Right lobe of liver (tissue), 5 donors: Measurements from ENCODE around the gene MPP2. TPM values are rescaled to one million over a fixed set of nuclear protein-coding genes. Genes with fewer than 3 reads are reported as not detected.

ENCODE experiments used
- total RNA-seq, 6 experiments: library from RNA; depleted of rRNA in 2 of 6; stranded (reverse); fragments of >200 nt in 2 of 6; fragmentation: NEBNext Ultra II Directional in 3 of 6; extraction: Animal tissue kit (Norgen Biotek cat#: 25700) in 3 of 6; gene quantifications; one replicate each; pipeline versions ENCODE4 v1.1.0 to v1.2.4, GENCODE V29; 2016 to 2023
- donor health status: DM: no; HTN: no; CAD: no.
- donor health status: DM: no; HTN: no; CAD: no.
- donor health status: DM: no; HTN: yes; CAD: no.
- donor health status: DM: no; HTN: yes; CAD: no.

The MPP2 gene
- total RNA-seq, 6 experiments from 2014 or later: 0.13 to 1.2 (median 0.18) TPM; not detected in 3

Other genes with a start within 250 kb of the MPP2 start
- under 1 TPM in 1 of 6 experiments, not detected in 5; 0.11 TPM for gene MEOX1, start 245.6 kb downstream of the MPP2 start, total RNA-seq
- not detected for gene SOST, start 148.7 kb downstream of the MPP2 start, total RNA-seq
- 10 to 100 TPM; 75.1 to 97.2 (median 87.7) TPM for gene DUSP3, start 128.6 kb downstream of the MPP2 start, total RNA-seq
- gene CFAP97D1, start 127.1 kb downstream of the MPP2 start, total RNA-seq: not detected
- gene MPP3, start 74.4 kb downstream of the MPP2 start, total RNA-seq: 1 to 10 TPM; 1.3 to 2.5 (median 1.8) TPM
- under 1 TPM in 5 of 6 experiments, not detected in 1; 0.12 to 0.73 (median 0.55) TPM for gene CD300LG, start 60.4 kb downstream of the MPP2 start, total RNA-seq
- not detected for gene PPY, start 34.9 kb upstream of the MPP2 start, total RNA-seq
- gene PYY, start 46.4 kb upstream of the MPP2 start, total RNA-seq: not detected
- gene NAGS, start 97.1 kb upstream of the MPP2 start, total RNA-seq: 10 to 100 TPM; 12.1 to 56.2 (median 45.6) TPM
- gene TMEM101, start 107.4 kb upstream of the MPP2 start, total RNA-seq: 10 to 100 TPM in 4 of 6 experiments, 1 to 10 TPM in 2; 6.7 to 23.6 (median 10.9) TPM
- gene LSM12, start 159.1 kb upstream of the MPP2 start, total RNA-seq: 10 to 100 TPM; 24.2 to 30.6 (median 29.4) TPM
- 10 to 100 TPM in 2 of 6 experiments, 1 to 10 TPM in 4; 5.9 to 24.2 (median 9.9) TPM for gene G6PC3, start 163.2 kb upstream of the MPP2 start, total RNA-seq
- gene HDAC5, start 216.1 kb upstream of the MPP2 start, total RNA-seq: 10 to 100 TPM; 12.0 to 26.4 (median 15.5) TPM
- 1 to 10 TPM in 1 of 6 experiments, under 1 TPM in 5; 0.20 to 1.1 (median 0.40) TPM for gene HROB, start 234.4 kb upstream of the MPP2 start, total RNA-seq